HG03175 (cell line): ENCODE measurements around the gene PCNA.

ENCODE experiments used
- ATAC-seq: cut with Tn5 transposase; IDR thresholded peaks from one replicate; pipeline ENCODE4 v1.9.1; 2021; ENCODE audit warnings: mild to moderate bottlenecking, moderate library complexity; ENCODE audit not compliant: unreplicated experiment

PCNA gene

DNA sequence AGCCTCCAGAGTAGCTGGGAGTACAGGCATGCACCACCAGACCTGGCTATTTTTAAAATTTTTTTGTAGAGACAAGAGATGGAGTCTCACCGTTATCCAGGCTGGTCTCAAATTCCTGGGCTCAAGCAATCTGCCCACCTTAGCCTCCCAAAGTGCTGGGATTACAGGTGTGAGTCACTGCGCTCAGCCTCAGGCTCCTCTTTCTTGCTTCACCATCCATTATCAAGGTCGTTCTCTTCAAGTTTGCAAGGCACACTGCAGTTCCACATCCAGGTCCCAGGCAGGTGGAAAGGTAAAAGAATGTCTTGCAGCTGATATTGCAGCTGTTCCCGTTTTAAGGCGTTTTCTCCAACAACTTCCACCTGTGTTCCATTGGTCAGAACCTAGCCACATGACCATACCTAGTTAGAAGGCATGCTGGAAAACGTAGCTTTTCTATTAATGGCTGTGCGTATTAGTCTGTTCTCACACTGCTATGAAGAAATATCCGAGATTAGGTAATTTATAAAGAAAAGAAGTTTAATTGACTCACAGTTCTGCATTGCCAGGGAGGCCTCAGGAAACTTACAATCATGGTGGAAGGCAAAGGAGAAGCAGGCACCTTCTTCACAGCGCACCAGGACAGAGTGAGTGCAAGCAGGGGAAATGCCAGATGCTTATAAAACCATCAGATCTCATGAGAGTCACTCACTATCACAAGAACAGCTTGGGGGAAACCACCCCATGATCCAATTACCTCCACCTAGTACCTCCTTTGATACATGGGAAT, 51.7 kb downstream of the PCNA start:
- ATAC-seq = no peak

DNA sequence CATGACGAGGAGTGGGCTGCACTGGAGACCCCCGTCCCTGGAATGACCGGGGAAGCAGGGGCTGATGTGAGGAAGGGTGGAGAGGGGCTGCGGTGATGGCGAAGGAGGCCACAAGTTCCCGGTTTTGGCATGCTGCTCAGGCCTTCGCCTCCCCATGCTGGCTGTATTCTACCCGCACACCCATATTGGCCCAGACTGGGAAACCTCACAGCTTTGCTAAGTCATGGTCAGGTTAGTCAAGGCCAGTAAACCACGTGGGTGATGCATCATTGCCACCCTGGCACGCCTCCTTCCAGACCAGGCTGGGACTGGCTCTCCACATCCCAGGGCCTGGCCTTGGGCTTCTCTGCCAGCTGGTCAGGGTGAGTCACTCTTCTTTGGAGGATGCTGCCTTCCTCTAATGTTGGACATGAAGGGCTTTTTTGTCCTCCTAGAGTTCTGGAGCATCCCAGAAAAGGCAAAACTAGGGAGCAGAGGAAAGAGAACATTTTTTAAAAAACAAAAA, 53.8 kb downstream of the PCNA start:
- no peak for ATAC-seq

DNA sequence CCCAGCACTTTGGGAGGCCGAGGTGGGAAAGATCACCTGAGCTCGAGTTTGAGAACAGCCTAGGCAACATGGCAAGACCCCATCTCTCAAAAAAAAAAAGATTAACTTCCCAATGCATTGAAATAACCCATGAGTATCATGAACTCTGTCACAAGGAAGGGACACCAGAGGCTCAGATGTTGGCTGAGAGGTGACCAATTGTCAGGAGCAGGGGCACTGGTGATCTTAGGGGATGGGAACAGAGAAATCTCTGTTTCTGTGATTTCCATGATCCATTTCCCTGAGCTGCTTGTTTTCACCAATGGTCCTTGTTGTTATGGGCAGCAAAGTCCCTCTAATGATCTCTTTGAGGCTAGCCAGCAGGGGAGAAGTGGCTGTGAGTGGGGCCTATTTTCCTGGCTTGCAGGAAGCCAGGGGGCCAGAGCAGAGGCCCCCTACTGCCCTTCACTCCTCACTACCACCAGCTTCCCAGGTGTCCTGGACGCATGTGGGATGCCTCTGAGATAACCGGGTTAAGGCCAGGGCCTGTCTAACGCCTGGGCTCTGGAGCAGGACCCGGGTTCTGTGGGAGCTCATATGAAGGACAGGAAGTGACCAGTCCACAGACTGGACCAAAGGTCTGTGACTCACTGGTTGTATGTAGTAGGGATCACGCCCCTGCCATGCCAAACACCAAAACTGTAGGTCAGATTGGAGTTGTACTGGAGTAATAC, 54.4 kb downstream of the PCNA start:
- no peak for ATAC-seq
